COLO668 (cell line): ENCODE measurements around the gene SFRP2.

Source experiments
- DNase-seq: peaks from one replicate; lab custom pipeline; 2025; ENCODE audit not compliant: unreplicated experiment; lab: John Stamatoyannopoulos, UW

Gene SFRP2, protein sequence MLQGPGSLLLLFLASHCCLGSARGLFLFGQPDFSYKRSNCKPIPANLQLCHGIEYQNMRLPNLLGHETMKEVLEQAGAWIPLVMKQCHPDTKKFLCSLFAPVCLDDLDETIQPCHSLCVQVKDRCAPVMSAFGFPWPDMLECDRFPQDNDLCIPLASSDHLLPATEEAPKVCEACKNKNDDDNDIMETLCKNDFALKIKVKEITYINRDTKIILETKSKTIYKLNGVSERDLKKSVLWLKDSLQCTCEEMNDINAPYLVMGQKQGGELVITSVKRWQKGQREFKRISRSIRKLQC

DNA sequence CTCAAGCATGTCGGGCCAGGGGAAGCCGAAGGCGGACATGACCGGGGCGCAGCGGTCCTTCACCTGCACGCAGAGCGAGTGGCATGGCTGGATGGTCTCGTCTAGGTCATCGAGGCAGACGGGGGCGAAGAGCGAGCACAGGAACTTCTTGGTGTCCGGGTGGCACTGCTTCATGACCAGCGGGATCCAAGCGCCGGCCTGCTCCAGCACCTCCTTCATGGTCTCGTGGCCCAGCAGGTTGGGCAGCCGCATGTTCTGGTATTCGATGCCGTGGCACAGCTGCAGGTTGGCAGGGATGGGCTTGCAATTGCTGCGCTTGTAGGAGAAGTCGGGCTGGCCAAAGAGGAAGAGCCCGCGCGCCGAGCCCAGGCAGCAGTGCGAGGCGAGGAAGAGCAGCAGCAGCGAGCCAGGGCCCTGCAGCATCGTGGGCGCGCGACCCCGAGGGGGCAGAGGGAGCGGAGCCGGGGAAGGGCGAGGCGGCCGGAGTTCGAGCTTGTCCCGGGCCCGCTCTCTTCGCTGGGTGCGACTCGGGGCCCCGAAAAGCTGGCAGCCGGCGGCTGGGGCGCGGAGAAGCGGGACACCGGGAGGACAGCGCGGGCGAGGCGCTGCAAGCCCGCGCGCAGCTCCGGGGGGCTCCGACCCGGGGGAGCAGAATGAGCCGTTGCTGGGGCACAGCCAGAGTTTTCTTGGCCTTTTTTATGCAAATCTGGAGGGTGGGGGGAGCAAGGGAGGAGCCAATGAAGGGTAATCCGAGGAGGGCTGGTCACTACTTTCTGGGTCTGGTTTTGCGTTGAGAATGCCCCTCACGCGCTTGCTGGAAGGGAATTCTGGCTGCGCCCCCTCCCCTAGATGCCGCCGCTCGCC lies at the start of gene SFRP2:
SFRP2 (minus strand) TSS at position 671 of the 864 bp plus-strand sequence; CDS start at position 423, 248 bp downstream.
- no peak for DNase-seq

GRCh38 chr4:153838564-153838963 lies 49.7 kb upstream of the SFRP2 start:
- DNase-seq = no peak

DNA sequence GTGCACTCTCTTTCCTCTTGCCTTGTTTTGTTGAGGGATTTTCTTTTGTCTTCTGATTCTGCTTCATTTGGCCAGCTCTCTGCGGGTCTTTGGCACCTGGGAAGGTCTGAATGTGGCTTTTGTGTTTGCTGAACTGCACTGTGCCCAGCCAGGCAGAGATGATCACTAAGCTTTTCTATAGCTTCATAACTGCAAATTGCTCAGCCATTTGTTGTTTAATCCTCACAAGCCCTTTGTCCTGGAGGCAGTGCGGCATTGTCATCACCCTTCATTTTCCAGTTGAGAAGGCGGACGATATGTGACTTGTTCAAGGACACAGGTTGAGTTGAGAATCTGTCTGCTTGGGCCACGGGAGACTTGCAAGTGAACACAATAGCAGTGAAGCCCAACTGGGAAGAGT lies 46.0 kb upstream of the SFRP2 start:
- no peak for DNase-seq

GRCh38 chr4:153832720-153833287 lies 43.9 kb upstream of the SFRP2 start:
- no peak for DNase-seq

- DNase-seq = no peak
Measured at GRCh38 chr4:153832054-153832453, 43.2 kb upstream of the SFRP2 start.

DNA sequence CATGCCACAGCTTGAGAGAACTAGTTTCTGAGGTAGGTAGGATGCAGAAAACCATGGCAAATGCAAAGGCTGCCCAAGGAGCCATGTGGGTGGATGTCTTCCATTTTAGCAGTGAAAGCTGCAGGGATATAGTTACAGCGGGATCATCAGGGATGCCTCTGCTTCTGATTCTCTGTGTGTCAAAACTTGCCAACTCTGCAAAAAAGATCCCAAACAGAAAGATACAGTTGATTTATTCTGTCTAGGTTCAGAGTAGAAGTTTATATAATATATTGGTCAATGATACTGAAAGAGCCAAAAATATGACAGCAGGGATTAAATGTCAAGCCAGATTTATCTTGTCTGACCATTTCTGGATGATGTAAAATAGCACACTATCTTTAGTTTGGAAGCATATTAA lies 42.4 kb upstream of the SFRP2 start:
- DNase-seq = no peak

DNA sequence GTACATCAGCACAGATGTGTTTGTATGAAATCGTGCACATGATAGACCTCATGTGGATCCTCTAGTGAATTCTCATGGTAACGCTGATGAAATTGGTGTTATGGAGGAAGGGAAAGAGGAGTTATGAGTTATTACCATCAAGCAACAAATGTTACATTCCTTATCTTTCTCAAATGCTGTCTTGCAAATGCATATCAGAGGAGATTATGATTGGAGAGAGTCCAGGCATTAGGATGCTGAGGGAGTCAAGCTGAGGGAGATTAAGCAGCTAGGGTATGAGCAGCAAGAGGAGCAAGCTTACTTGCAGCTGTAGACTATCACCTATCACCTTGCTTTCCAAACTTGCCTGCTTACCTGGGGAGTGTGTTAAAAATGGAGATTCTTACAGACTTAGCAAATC lies 36.8 kb upstream of the SFRP2 start:
- DNase-seq = no peak

GRCh38 chr4:153825126-153825525 lies 36.2 kb upstream of the SFRP2 start:
- DNase-seq = no peak

- DNase-seq = no peak
Measured at GRCh38 chr4:153824501-153824900, 35.6 kb upstream of the SFRP2 start.

DNA sequence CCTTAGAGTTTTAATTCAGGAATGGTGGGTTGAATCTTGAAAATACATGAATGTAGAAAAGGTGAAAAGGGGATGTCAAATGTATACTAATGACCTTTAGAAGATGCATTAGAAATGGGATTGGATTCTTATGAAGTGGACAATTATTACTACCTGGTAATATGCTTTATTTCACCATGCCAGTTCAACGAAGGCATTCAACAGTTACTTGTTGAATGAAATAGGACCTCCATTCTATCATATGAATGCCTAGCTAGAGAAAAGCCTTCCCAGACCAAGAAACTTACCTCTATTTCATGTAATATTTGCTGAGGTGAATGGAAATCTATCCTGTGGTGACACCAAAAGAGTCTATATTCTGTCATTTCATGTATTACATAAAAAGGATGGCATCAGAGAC lies 34.6 kb upstream of the SFRP2 start:
- DNase-seq = no peak

GRCh38 chr4:153822316-153822715 lies 33.4 kb upstream of the SFRP2 start:
- no peak for DNase-seq

DNA sequence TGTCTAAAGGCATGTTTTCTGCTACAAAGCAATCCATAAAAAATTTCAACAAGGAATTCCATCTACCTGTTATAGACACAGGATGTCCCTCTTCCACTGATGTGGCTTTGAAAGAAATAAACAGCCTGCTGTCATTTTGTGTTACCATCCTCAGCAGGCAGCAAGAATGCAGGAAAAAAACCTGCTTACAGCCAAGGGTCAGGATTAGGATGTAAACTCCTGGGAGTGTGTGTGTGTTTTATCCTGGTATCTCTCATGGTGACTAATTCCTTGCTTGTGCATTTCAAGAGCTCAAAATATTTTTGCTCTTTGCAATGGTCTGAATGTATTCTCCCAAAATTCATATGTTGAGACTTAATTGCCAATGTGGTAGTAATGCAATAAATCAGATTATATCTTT lies 28.6 kb upstream of the SFRP2 start:
- no peak for DNase-seq

GRCh38 chr4:153816542-153816941 lies 27.7 kb upstream of the SFRP2 start:
- no peak for DNase-seq

DNA sequence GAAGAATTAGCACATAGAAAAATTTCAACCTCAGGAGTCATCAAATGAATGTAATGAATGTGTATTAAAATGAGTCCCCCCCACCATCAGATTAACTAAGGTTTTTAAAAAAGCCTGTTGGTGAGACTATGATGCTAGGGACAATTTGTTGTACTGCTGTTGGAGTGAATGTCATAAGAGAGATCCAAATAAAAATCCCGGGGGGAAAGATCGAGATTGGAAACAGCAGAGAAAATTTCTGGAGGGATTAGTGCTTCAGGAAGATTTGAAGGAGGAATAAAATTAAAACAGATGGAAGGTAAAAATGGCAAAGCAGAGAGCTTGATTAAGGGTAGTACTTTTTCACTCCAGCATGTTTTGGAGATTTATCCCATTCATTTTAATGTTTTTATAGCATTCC lies 25.9 kb upstream of the SFRP2 start:
- DNase-seq = no peak

DNA sequence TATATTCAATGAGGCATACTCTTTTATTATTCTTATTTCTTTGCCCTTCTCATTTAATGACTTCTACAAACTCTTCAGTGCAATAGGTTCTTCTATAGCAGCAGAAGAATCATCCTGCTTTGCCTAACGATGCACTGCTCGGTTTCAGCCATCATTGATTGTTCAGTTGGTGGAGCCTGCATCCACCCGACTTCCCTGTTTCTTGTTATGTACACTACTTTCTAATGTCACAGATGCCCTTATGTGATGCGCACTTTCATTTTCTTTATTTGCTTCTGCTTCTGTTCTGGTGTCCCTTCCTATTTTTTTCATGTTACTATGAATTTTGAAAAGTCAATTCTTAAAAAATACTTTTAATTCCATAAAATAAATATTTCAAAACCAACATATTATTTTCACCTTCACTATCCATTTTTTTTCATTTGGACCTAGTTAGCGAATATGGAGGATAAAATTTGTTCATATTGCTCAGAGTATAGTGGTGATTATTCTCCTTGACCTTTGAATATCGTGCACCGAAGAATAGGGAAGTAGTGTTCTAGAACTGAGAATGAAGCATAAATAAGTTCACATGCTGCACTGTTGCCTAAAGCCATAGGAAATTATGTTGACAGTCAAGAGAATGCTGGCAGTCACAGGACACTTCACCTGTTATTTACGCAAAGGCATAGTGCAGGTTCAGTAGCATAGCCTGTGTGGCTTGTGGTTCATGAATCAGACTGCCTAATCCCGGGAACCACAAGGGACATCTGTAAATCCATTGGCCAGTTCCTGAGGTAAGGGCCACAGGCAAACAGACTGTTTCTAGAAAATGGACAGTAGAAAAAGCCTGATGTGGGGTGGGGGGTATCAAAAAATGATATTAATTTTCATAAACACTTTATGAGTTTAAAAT lies 21.3 kb upstream of the SFRP2 start:
- no peak for DNase-seq

- DNase-seq = no peak
Measured at GRCh38 chr4:153809307-153809706, 20.4 kb upstream of the SFRP2 start.

DNA sequence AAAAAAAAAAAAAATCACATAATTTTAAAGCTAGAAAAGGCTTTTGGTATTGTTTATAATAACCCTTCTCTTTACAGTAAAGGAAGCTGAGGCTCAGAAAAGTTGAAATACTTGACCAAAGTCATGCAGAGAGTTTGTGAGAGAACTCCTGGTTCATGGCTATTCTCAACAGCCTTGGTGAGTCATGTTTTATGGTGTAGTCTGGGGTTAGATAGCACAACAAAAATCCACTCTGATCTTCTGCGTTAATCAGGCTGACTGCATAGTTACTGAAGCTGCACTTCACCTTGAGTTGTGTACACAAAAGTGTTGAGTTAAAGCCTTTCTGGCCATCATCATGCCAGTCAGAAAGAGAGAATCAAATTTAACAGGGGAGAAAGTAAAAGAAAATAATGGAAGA lies 19.3 kb upstream of the SFRP2 start:
- DNase-seq = no peak

DNA sequence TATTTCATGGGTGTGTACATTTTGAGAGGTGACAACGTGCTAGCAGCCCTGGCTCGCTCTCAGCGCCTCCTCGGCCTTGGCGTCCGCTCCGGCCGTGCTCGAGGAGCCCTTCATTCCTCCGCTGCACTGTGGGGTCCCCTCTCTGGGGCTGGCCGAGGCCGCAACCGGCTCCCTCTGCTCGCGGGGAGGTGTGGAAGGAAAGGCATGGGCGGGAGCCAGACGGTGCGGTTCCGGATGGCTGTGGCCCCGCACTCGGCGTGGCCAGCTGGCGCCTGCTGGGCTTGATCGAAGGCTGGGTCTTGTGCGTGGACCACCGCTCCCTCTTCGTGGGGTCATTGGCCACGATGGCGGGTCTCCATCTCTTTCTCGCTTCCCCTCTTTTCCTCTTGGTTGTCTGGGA lies 17.2 kb upstream of the SFRP2 start:
- DNase-seq = no peak

DNA sequence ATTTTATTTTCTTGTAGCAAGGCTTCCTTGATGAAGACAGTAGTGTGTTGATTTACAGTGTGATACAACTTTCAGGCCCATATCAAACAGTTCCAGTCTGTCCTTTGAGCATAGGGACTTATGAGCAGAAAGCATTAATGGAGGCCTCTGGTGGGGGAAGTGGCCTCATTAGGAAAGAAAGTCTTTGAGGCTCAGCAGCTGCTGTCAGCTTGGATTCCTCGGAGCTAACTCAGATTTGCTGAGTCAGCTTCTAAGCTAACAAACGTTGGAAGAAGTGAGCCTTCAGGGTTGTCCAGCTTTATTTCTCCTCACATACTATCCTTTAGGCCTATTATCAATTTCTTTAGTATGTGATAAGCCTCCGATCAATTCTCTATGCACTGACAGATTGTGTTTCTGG lies 15.8 kb upstream of the SFRP2 start:
- no peak for DNase-seq

DNA sequence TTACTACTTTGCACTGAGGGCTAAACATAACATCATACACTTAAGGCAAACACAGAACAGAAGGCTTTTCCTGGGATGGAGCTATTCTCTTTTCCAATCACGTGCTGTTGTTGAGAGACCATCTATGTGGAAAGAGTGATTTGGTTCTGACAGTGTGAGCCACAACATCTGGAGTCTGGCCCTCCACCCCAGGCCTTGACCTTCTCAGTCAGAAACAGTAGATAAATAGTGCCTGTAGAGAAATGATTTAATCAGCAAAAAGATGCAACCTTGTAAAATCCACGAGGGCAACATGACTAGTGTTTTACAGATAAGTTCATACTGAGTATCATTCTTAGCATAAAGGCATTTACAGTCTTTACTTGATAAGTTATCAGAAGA lies 10.8 kb upstream of the SFRP2 start:
- no peak for DNase-seq
